Adrenal gland (tissue), 5 donors: ENCODE data around the gene CIAO3.

ENCODE experiments used
- CTCF ChIP-seq, 6 experiments: fragments of 450-650 bp in 4 of 6; fragments of 200-600 bp in 2 of 6; sonication (generic) in 1 of 6; IDR thresholded peaks; 1 replicate in 5 of 6; 2 replicates in 1 of 6; pipeline versions ENCODE4 v1.5.1 to v1.8.0; 2016 to 2021; ENCODE audit warnings: antibody characterized with exemption in 6 of 6, mild to moderate bottlenecking in 2 of 6, moderate library complexity in 1 of 6
- POLR2A ChIP-seq, 2 donors: fragments of 450-650 bp; IDR thresholded peaks; one replicate each; pipeline ENCODE4 v1.6.1; 2017; ENCODE audit warnings: antibody characterized with exemption in 2 of 2, mild to moderate bottlenecking in 2 of 2, moderate library complexity in 1 of 2
- donor health status: DM: no; HTN: no; CAD: no.

DNA sequence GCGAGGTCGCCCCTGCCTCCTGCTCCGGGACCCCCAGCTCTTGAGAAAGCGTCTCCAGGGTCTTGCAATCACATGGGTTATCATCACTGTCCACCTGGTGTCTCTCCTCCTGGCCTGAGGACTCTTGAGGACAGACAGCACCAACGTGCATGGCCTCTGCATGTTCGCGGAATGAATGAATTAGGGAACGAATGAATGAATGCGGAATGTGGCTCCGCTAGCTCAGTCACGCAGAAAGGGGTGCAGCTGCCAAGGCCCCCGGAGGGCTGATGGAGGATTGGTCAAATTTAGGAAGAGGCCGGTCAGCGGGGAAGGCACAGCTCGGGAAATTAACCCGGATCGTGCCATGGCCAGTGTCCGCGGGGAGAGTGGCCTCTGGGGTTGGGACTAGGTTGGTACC is 38.5 kb downstream of the CIAO3 start:
- TF ChIP-seq POLR2A (IDR thresholded peaks at IDR 0.05): no peak
- no peak for TF ChIP-seq CTCF (IDR thresholded peaks at IDR 0.05)
